GM12864 (cell line): ENCODE data around the gene HSD17B1.

Experiments used
- DNase-seq: peaks from one replicate; pipeline ENCODE4 v3.0.0-alpha.2; 2011; ENCODE audit warnings: low read depth
- H3K4me3 ChIP-seq: 2 replicates; pipeline ENCODE4 v1.5.1; 2011; ENCODE audit warnings: mild to moderate bottlenecking, low read depth, low read length, control low read depth
- CTCF ChIP-seq: IDR thresholded peaks from 2 replicates; pipeline ENCODE4 v1.5.1; 2011; ENCODE audit warnings: low read depth, mild to moderate bottlenecking, moderate library complexity, low read length, control low read depth, inconsistent platforms; ENCODE audit errors: missing control alignments

Gene HSD17B1

GRCh38 chr17:42566883-42567573, 14.3 kb downstream of the HSD17B1 start, which contains the start of gene MLX:
MLX (plus strand) TSS chr17:42567100; CDS start chr17:42567125, 25 bp downstream.
- peak; percentile 74 for DNase-seq
- peak within 1 kb of the TSS; percentile 88 for H3K4me3 ChIP-seq
- TF ChIP-seq CTCF = no peak

- TF ChIP-seq CTCF = no peak
- no peak for DNase-seq
- peak overlapping the region; percentile 14; the same call in 1 of the 2 replicates for H3K4me3 ChIP-seq
Measured at GRCh38 chr17:42568341-42569111, 15.8 kb downstream of the HSD17B1 start.

- H3K4me3 ChIP-seq = no peak overlapping the region
- no peak for TF ChIP-seq CTCF
- no peak for DNase-seq
Measured at GRCh38 chr17:42571435-42572225, 18.9 kb downstream of the HSD17B1 start.

- H3K4me3 ChIP-seq = no peak overlapping the region
- TF ChIP-seq CTCF = no peak
- DNase-seq = no peak
Measured at GRCh38 chr17:42573095-42573494, 20.4 kb downstream of the HSD17B1 start.

- H3K4me3 ChIP-seq = no peak overlapping the region
- no peak for TF ChIP-seq CTCF
- DNase-seq = no peak
Measured at GRCh38 chr17:42574463-42574862, 21.7 kb downstream of the HSD17B1 start.

- no peak for TF ChIP-seq CTCF
- no peak for DNase-seq
- peak overlapping the region; percentile 66 for H3K4me3 ChIP-seq
Measured at GRCh38 chr17:42577140-42577531, 24.4 kb downstream of the HSD17B1 start.
